Stimulated activated CD8-positive, alpha-beta memory T cell treated with anti-CD3 and anti-CD28 coated beads, Interleukin-15, amount 100 ng/mL, for 4 hours (primary cell): ENCODE data around the gene CELF2.

Experiments used
- DNase-seq, 2 donors: peaks; one replicate each; pipeline ENCODE4 v3.0.0-alpha.2; 2020; ENCODE audit warnings: low read depth in 2 of 2

The CELF2 gene

GRCh38 chr10:11325817-11326216, 308.1 kb downstream of the CELF2 start:
- no peak for DNase-seq

DNA sequence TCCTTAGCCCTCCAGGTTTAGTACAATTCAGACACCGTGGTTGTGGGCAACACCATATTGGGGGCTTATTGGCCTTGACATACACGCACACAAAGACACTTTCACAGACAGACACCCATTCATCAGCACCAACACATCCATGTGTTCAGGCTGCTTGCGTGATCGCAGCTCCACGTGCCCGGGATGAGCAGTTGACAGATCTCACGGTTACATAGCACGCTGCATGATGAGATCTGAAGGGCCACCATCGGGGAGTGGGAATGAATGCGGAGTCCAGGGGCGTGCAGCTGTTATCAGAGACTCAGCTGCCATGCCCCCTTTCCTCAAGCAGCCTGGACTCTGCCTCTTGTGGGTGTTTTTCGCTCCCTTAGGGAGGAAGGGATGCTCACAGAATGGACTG, 308.6 kb downstream of the CELF2 start:
- no peak for DNase-seq

GRCh38 chr10:11326913-11327616, 309.4 kb downstream of the CELF2 start:
- no peak for DNase-seq

- no peak for DNase-seq
Measured at GRCh38 chr10:11328264-11329061, 310.8 kb downstream of the CELF2 start.

- DNase-seq = no peak
Measured at GRCh38 chr10:11329062-11329673, 311.5 kb downstream of the CELF2 start.

GRCh38 chr10:11330383-11331045, 312.8 kb downstream of the CELF2 start:
- no peak for DNase-seq

- no peak for DNase-seq
Measured at GRCh38 chr10:11331046-11331577, 313.4 kb downstream of the CELF2 start.

DNA sequence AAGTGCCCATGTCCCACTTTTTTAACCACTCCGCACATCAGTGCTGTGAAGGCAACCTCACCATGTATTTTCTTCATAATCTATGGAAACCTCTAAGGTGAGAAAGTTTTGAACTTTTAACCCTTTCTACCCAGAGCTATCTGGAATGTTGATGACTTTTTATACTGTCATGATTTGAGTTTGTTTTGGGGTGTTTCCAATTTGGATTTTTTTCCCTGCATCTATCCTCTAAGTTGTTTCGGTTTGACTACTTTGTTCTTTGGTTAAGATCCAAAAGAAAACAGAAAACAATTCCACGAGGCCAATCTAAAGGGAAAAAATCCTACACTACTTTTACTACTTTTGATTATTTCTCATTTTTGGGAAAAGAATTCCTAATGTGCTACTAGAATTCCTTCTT, 314.1 kb downstream of the CELF2 start:
- DNase-seq = no peak

GRCh38 chr10:11332846-11333245, 315.2 kb downstream of the CELF2 start:
- DNase-seq = no peak

- DNase-seq = no peak
Measured at GRCh38 chr10:11334436-11334835, 316.8 kb downstream of the CELF2 start.

DNA sequence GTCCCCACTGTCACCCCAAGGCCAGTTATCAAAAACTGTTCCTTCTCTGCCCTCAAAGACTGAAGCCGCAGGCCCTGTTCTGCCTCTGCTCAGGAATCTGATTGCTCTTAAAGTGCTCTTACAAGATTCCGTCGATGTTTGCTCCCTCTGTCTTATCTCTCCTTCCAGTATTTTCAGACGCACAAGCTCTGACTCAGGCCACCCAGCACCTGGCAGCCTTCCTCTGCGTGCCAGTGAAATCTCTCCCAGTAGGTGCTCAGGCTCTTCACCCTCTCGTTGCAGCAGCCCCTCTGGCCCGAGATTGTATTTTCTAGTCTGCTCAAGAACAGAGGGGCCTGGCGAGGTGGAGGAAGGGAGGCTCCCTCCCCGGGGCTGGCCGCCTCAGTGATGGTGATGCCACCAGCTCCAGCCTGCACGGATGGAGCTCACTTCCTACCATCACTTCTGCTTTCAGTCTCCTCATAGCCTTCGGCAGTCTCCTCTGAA, 317.5 kb downstream of the CELF2 start:
- DNase-seq = no peak

DNA sequence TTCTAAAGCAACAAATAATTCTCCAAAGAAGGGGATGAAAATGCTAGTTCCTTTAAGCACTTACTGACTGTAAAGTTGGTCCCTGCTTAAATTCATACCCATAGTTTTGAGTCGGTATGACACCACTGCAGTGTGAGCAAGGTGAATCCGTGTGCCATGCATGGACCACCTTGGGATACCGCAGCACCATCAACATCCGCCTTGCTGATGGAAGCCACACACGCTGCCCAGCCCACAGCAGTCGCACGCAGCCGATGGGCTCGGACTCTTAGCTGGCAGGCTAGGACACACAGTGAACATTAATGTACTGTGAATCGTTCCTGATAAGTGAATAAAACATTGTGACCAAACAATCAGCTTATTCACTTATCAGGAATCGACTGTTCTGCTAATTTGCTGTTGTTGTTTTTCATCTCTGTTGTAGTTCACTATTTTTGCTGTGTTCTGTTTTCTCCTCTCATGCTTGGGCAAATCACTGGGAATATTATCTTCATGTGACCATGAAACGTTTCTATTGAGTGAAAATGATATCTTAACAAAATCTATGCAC, 318.3 kb downstream of the CELF2 start:
- DNase-seq = no peak

GRCh38 chr10:11336722-11337162, 319.1 kb downstream of the CELF2 start:
- DNase-seq = no peak

GRCh38 chr10:11337516-11337915, 319.8 kb downstream of the CELF2 start:
- DNase-seq = no peak

- no peak for DNase-seq
Measured at GRCh38 chr10:11338160-11338844, 320.6 kb downstream of the CELF2 start.

DNA sequence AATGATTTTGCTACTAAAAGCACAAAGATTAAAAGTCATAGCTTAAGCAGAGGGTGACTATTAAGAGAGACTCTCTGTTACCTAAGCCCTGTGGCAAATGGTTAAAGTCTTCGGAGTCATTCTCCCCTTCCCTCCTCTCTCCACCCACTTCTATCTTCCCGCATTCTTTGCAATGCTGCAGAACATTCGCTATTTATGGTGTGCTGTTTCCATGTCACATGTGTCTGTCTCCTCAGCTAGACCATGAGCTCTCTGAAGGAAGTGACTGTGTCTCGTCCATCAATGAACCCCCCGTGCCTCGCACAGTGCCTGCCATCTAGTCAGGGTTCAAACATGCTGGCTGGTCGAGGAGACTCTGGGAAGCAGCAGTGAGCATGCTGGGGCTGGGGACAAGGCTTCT, 321.3 kb downstream of the CELF2 start:
- DNase-seq = no peak

- no peak for DNase-seq
Measured at GRCh38 chr10:11339660-11340059, 322.0 kb downstream of the CELF2 start.

DNA sequence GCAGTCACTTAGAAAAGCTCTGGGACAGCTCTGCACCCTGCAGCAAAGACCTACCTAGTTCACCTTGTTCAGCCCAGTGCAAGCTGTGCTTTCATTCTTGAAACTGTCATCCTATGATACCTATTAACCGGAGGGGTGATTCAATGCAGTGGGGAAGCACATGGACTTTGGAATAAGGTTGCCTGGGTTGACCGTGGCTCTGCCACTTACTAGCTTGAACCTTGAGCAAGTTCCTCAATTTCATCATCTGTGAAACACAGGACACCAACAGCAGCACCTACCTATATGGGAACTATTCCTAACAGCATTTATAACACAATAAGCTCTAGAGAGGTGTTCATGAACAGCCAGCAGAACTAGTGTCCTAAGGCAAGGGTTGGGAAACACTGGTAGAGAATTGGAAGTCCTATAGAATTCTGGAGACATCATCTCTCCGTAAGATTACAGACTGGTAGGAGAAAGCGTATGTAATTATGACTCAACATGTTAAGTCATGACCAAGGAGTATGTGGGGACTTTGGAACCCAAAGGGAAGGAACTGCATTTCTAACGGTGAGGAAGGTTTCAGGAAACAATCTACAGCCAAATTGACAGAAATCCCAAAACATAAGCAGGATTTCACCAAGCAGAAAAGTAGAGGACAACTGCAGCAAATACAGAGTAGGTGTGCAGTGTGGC, 323.8 kb downstream of the CELF2 start:
- no peak for DNase-seq

- DNase-seq = no peak
Measured at GRCh38 chr10:11344081-11344480, 326.4 kb downstream of the CELF2 start.

DNA sequence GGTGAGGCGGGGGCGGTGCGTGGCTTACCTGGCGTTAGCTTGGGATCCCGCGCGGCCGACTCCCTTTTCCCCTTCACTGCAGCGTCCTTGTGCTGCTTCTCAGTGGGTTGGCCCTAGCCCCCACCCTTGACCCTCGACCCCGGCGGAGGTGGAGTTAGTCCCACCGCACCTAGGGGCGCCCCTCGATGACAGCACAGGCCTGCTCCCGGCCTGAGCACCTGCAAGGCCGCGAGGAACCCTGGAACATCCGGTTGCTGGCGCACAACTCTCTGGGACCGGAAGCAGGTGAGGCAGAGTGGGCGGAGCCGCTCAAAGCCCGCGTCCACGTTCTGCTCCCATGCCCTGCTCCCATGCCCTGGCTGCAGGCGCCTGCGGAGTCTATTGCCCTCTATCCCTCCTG, 326.9 kb downstream of the CELF2 start:
- no peak for DNase-seq
